ENCODE data around the gene MKNK2.
A peak's percentile ranks its signal among the peaks of the same experiment; 100 is the strongest.

The MKNK2 gene

GRCh38 chr19:2056837-2057192 lies 5.8 kb upstream of the MKNK2 start:
- DNase-seq: no peak

GRCh38 chr19:2055931-2056836 lies 5.1 kb upstream of the MKNK2 start:
- no peak for DNase-seq

GRCh38 chr19:2054763-2055162 lies 3.7 kb upstream of the MKNK2 start:
- no peak for DNase-seq

GRCh38 chr19:2053601-2054389 lies 2.8 kb upstream of the MKNK2 start:
- DNase-seq: no peak

- DNase-seq: peak; percentile 77 to 82
These were observed 995 bp upstream of the MKNK2 start for GRCh38 chr19:2051773-2052704.

GRCh38 chr19:2050349-2050990 lies 574 bp downstream of the MKNK2 start:
- no peak for DNase-seq

GRCh38 chr19:2049741-2050348 lies 1.2 kb downstream of the MKNK2 start:
- peak; percentile 72 to 88 for DNase-seq

GRCh38 chr19:2048959-2049740 lies 1.9 kb downstream of the MKNK2 start:
- no peak for DNase-seq

GRCh38 chr19:2048104-2048958 lies 2.7 kb downstream of the MKNK2 start:
- no peak for DNase-seq

GRCh38 chr19:2047449-2048103 lies 3.5 kb downstream of the MKNK2 start:
- no peak for DNase-seq

GRCh38 chr19:2047076-2047448 lies 4.0 kb downstream of the MKNK2 start:
- no peak for DNase-seq

- DNase-seq: no peak
These were observed 4.8 kb downstream of the MKNK2 start for GRCh38 chr19:2046046-2046907.

GRCh38 chr19:2045501-2046045 lies 5.5 kb downstream of the MKNK2 start:
- no peak for DNase-seq

- no peak for DNase-seq
These were observed 6.1 kb downstream of the MKNK2 start for GRCh38 chr19:2044709-2045500.

GRCh38 chr19:2043961-2044708 lies 6.9 kb downstream of the MKNK2 start:
- no peak for DNase-seq

GRCh38 chr19:2043251-2043641 lies 7.8 kb downstream of the MKNK2 start:
- no peak for DNase-seq

All from CD4-positive, alpha-beta T cell treated with Interleukin-1 beta for 1 hour (primary cell).